ENCODE results near the gene CXCL8. TPM values are rescaled to one million over a fixed set of nuclear protein-coding genes. Genes with fewer than 3 reads are reported as not detected.

The CXCL8 gene
- polyA plus RNA-seq, 1 experiment, result 4.3 TPM

DNA sequence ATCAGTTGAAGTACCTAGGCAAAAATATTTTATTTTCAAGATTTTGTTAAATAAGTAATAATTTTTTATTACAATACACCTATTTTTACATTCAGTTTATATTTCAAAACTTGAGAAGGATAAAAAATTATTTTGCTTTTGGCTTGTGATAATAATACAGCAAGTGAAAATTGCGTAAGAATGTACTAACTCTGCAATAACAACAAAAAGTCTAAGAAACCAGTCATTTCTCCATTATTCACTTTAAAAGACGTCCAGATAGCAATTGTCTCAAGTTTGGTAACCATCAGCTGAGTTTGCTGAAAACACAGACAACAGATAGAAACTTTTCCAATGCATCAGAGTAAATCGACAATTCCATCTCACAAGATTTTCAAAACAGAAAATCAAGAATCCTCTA is 12.1 kb downstream of the CXCL8 start:
- no peaks in the 10 kb centered on the region for H3K27me3 ChIP-seq (ENCODE audit: control insufficient read depth, insufficient read depth, low read length)
- ChIA-PET CTCF (no interaction called here), POLR2A (no interaction called here)
- no peak overlapping the region for H3K4me3 ChIP-seq (ENCODE audit: low read depth, low read length)
- no peak for DNase-seq (ENCODE audit: low read depth, low spot score)
- TF ChIP-seq, protein P1, sequence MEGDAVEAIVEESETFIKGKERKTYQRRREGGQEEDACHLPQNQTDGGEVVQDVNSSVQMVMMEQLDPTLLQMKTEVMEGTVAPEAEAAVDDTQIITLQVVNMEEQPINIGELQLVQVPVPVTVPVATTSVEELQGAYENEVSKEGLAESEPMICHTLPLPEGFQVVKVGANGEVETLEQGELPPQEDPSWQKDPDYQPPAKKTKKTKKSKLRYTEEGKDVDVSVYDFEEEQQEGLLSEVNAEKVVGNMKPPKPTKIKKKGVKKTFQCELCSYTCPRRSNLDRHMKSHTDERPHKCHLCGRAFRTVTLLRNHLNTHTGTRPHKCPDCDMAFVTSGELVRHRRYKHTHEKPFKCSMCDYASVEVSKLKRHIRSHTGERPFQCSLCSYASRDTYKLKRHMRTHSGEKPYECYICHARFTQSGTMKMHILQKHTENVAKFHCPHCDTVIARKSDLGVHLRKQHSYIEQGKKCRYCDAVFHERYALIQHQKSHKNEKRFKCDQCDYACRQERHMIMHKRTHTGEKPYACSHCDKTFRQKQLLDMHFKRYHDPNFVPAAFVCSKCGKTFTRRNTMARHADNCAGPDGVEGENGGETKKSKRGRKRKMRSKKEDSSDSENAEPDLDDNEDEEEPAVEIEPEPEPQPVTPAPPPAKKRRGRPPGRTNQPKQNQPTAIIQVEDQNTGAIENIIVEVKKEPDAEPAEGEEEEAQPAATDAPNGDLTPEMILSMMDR (IDR thresholded peaks at IDR 0.05; ENCODE audit: low read depth, low read length), result no peak
- H3K9me3 ChIP-seq (ENCODE audit: control insufficient read depth, insufficient read depth, low read length), result no peaks in the 10 kb centered on the region
- H3K27ac ChIP-seq (ENCODE audit: low read depth, low read length), result no peak overlapping the region

DNA sequence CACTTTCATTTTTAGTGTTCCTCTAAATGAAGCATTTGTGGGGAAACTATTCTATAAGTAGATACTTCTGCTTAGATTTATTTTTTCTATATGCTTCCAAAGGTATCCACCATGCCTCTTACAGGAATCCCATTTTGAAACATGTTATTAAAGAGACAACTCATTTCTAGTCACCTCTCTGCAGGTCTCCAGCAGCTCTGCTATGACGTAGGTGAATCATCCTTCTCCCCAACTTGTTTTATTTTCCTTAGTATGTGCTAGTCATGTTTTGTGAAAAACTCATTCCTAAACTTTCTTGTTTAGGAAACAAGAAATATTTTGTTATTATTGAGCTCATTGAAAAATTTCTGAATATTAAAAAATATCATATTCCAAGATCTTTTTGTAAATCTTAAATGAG is 12.8 kb downstream of the CXCL8 start:
- ChIA-PET POLR2A (no interaction called here), CTCF (no interaction called here)
- Histone ChIP-seq H3K27ac (ENCODE audit: low read depth, low read length) (no peak overlapping the region), H3K9me3 (ENCODE audit: control insufficient read depth, insufficient read depth, low read length) (no peaks in the 10 kb centered on the region), H3K4me3 (ENCODE audit: low read depth, low read length) (no peak overlapping the region), H3K27me3 (ENCODE audit: control insufficient read depth, insufficient read depth, low read length) (no peaks in the 10 kb centered on the region)
- no peak for DNase-seq (ENCODE audit: low read depth, low spot score)
- TF ChIP-seq, protein P1 (IDR thresholded peaks at IDR 0.05; ENCODE audit: low read depth, low read length), result no peak

DNA sequence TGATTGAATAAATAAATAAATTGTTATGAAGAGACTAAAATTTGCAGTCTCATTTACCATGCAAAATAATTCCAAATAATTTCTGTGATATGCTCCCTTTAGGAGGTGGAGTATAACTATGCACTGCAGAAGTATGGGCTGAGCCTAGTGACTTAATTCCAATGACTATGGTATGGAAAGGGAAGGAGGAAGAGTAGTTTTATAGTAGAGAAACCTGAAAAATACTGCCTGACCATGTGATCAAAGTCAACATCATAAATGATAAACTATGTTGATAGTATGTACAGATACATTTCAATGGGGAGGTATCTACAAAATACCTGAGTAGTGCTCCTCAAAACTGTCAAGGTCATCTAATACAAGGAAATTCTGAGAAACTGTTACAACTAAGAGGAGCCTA is 14.6 kb downstream of the CXCL8 start:
- Histone ChIP-seq H3K27me3 (ENCODE audit: control insufficient read depth, insufficient read depth, low read length) (no peaks in the 10 kb centered on the region), H3K27ac (ENCODE audit: low read depth, low read length) (no peak overlapping the region), H3K9me3 (ENCODE audit: control insufficient read depth, insufficient read depth, low read length) (no peaks in the 10 kb centered on the region), H3K4me3 (ENCODE audit: low read depth, low read length) (no peak overlapping the region)
- TF ChIP-seq, protein P1 (IDR thresholded peaks at IDR 0.05; ENCODE audit: low read depth, low read length), result no peak
- DNase-seq (ENCODE audit: low read depth, low spot score), result no peak
- ChIA-PET POLR2A (no interaction called here), CTCF (no interaction called here)

DNA sequence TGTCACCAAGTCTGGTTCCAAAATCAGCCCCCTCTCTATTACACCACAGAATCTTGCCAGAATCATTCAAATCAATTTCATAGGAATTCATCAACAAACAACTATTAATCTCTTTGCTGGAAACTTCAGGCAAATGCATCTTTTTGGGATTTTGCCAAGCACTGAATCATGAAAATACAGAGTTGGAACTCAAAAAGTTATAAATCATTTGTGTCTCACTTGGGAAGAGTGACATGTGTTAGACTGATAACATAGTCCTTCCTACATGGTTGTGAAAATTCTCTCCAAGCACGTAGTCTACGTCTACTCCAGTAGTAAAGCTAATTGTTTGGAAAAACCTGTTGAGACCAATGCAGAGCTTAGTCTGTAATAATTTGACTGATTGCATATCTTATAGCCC is 19.0 kb downstream of the CXCL8 start:
- ChIA-PET CTCF (no interaction called here), POLR2A (no interaction called here)
- H3K27ac ChIP-seq (ENCODE audit: low read depth, low read length), result no peak overlapping the region
- TF ChIP-seq, protein P1 (IDR thresholded peaks at IDR 0.05; ENCODE audit: low read depth, low read length), result no peak
- no peak for DNase-seq (ENCODE audit: low read depth, low spot score)
- no peak overlapping the region for H3K4me3 ChIP-seq (ENCODE audit: low read depth, low read length)
- no peaks in the 10 kb centered on the region for H3K9me3 ChIP-seq (ENCODE audit: control insufficient read depth, insufficient read depth, low read length)
- H3K27me3 ChIP-seq (ENCODE audit: control insufficient read depth, insufficient read depth, low read length), result no peaks in the 10 kb centered on the region

DNA sequence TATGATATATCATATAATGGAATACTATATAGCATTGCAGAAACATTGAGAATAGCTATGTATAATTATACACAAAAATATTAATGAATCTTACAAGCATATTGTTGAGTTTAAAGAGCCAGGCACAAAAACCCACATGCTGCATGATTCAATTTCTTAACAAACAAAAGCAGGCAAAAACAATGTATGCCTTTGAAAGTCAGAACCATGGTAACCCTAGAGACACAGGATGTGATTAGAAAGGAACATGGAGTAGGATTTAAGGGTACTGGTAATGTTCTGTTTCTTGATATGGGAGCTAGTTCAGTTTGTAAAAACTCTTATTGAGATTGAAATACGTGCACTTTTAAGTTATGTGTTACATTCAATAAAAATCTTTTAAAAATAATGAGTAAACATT is 21.5 kb downstream of the CXCL8 start:
- Histone ChIP-seq H3K4me3 (ENCODE audit: low read depth, low read length) (no peak overlapping the region), H3K9me3 (ENCODE audit: control insufficient read depth, insufficient read depth, low read length) (no peaks in the 10 kb centered on the region), H3K27me3 (ENCODE audit: control insufficient read depth, insufficient read depth, low read length) (no peaks in the 10 kb centered on the region), H3K27ac (ENCODE audit: low read depth, low read length) (no peak overlapping the region)
- DNase-seq (ENCODE audit: low read depth, low spot score), result no peak
- TF ChIP-seq, protein P1 (IDR thresholded peaks at IDR 0.05; ENCODE audit: low read depth, low read length), result no peak
- CTCF ChIA-PET, result interaction anchor here (0.9 kb wide), 1 partner anchor 316 kb away, joined by 3 read pairs; no protein-coding TSS in a partner anchor
- POLR2A ChIA-PET, result no interaction called here
